KG1 (cell line): Measurements from ENCODE around the gene FATE1.
"Not testable (repeated sequence)": the region's sequence is repeated elsewhere in the genome, so short reads cannot be mapped to it uniquely, and the experiment has no call there.

Experiments used
- DNase-seq: peaks from one replicate; lab custom pipeline; 2025; lab: John Stamatoyannopoulos, UW

FATE1 gene, protein sequence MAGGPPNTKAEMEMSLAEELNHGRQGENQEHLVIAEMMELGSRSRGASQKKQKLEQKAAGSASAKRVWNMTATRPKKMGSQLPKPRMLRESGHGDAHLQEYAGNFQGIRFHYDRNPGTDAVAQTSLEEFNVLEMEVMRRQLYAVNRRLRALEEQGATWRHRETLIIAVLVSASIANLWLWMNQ

GRCh38 chrX:151715752-151716151, at the start of gene FATE1:
Gene FATE1, plus strand, starts transcription at chrX:151716035. Its CDS starts 85 bp downstream, at chrX:151716120.
- DNase-seq = no peak

- DNase-seq = no peak
Observed at GRCh38 chrX:151675121-151675746, 40.6 kb upstream of the FATE1 start.

GRCh38 chrX:151676196-151676595, 39.6 kb upstream of the FATE1 start:
- no peak for DNase-seq

GRCh38 chrX:151679798-151680402, 35.9 kb upstream of the FATE1 start:
- DNase-seq = no peak

DNA sequence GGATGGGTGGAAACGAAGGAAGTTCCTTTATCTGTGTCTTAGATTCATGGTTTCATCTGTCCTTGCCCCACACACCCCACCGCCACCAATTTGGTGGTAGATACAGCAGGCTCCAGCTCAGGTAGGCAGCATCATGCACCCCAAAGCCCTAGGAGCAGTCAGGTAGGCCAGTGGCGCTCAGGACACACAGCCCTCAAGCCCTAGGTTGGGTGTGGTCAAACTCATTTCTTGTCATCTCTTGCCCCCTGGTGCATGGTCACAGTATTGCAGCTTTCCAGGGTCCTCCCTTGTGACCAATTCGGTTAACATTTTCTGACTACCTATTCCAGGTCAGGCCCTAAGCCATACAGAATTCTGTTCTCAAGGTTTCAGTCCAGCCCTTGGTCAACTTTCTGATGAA, 35.0 kb upstream of the FATE1 start:
- DNase-seq = no peak

GRCh38 chrX:151687635-151688034, 28.2 kb upstream of the FATE1 start:
- DNase-seq = no peak

DNA sequence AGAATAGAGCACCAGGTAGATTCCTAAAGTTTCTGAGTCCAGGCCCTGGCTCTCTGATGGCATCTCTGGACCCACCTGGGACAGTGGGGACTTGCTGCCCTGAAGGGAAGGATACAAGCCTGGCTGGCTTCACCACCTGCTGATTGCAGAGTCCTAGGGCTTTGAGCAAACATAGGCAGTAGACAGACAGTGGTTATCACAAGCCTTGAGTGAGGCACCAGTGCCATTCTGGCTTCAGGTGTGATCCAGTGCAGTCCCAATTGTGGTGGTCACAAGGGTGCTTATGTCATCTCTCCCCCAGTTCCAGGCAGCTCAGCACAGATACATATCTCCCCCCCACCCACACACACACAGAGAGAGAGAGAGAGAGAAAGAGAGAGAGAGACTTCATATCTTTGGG, 27.1 kb upstream of the FATE1 start:
- no peak for DNase-seq

- no peak for DNase-seq
Observed at GRCh38 chrX:151692825-151693224, 23.0 kb upstream of the FATE1 start.

- no peak for DNase-seq
Observed at GRCh38 chrX:151694121-151694520, 21.7 kb upstream of the FATE1 start.

DNA sequence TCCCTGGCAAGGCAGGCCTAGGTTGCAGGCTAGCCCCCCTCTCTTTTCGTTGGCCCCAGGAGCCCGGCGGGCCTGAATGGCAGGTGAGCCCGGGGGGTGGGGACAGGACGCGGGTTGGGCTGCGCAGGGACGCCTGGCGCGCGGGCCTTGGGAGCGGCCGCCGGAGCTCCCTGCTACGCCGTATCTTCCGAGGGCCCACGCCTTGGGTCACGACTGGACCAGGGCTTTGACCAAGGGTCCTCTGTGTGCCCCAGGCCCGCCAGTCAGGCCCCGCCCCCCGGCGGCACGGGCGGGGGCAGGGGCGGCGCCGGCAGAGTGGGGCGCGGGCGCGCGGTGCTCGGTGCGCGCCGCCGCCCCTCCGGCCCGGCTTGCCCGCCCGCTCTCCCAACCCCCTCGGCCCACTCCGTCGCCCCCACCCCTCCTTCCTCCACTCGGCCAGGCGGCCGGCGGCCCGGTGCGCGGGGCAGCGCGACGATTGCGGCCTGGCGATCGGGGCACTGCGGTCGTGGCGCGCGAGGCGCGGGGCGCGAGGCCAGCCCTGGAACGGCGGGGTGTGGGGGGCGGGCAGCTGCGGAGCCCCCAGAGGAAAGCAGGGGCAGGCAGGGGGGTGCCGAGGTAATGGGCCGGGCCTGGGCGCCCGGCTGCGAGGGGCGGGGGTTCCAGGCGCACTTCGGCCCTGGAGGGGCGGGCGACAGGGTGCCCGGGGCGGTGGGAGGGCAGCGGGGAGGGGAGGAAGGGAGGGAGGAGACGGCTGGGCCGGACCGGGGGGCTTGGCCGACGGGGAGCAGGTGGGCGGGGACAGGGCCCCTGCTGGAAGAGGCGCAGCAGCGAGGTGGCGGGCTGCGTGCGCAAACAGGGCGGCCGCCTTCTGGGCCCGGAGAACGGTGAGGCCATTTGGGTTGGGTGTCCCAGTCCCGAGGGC, 20.9 kb upstream of the FATE1 start, which contains the start of gene PRRG3:
Gene PRRG3 (plus strand): TSS at position 798 of the 922 bp plus-strand sequence. CDS start 3,357 bp downstream, outside the sequence.
- DNase-seq = no peak

GRCh38 chrX:151695583-151696340, 20.1 kb upstream of the FATE1 start:
- DNase-seq = no peak

GRCh38 chrX:151697082-151697481, 18.8 kb upstream of the FATE1 start:
- not testable (repeated sequence) for DNase-seq

GRCh38 chrX:151697522-151697921, 18.3 kb upstream of the FATE1 start:
- DNase-seq = no peak

- DNase-seq = no peak
Observed at GRCh38 chrX:151698485-151698884, 17.4 kb upstream of the FATE1 start.

GRCh38 chrX:151699746-151700145, 16.1 kb upstream of the FATE1 start:
- no peak for DNase-seq

- no peak for DNase-seq
Observed at GRCh38 chrX:151700581-151700980, 15.3 kb upstream of the FATE1 start.

DNA sequence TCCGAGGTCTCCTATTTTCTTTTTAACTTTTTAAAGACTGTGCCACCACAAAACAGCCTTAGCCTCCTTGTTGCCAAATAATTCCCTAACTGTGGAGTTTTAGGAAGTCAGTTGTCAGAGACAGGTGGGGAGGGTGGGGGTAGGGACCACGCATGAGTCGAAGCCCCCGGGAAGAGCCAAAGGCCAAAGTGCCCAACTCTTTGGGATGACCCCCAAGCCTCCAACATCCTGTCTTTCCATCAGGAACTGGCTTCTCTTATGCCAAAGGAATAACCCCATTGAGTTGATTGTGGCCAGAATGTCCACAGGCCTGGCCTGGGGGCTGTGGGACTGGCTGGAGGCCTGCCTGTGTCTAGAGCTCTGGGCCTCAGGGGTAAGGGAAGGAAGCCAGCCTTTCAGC, 14.8 kb upstream of the FATE1 start:
- DNase-seq = no peak

DNA sequence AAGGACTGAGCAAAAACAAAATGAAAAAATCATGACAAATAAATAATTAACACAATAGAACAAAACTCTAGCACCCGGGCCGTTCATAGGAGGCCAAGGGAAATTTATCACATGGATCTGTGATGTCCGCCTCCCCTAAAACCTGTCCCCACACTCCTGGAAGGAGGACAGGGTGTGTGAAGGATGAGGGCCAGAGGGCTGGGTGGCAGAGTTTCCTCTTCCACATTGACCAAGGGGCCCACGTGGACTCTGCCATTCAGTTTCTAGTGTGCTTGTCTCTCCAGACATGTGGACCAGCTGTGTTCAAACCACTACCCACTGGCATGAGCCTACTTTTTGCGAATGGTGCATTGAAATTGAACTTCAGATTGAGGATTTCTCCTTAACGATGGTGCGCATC, 14.3 kb upstream of the FATE1 start:
- DNase-seq = no peak

- DNase-seq = no peak
Observed at GRCh38 chrX:151702026-151702714, 13.7 kb upstream of the FATE1 start.

- DNase-seq = no peak
Observed at GRCh38 chrX:151702741-151703340, 13.0 kb upstream of the FATE1 start.

GRCh38 chrX:151703487-151703886, 12.3 kb upstream of the FATE1 start:
- DNase-seq = no peak
